Spleen (tissue), 11 donors: ENCODE measurements around the gene TOP3B. TPM values are rescaled to one million over a fixed set of nuclear protein-coding genes. Genes with fewer than 3 reads are reported as not detected.
A peak's percentile ranks its signal among the peaks of the same experiment; 100 is the strongest.

ENCODE experiments used
- DNase-seq: peaks from one replicate; pipeline ENCODE4 v3.0.0-alpha.2; 2020
- H3K27ac ChIP-seq, 8 donors: fragments of 200-600 bp; sonication (generic) in 7 of 8; 1 replicate in 4 of 8; 2 replicates in 4 of 8; pipeline versions ENCODE4 v1.5.0 to v1.8.0; 2016 to 2021; ENCODE audit warnings: inconsistent platforms in 4 of 8, mild to moderate bottlenecking in 4 of 8, moderate library complexity in 1 of 8
- H3K27me3 ChIP-seq, 7 donors: fragments of 200-600 bp; sonication (generic) in 6 of 7; replicated peaks in 1 of 7; 1 replicate in 4 of 7; 2 replicates in 3 of 7; pipeline versions ENCODE4 v1.5.0 to v1.8.0; 2016 to 2021; ENCODE audit warnings: inconsistent platforms in 3 of 7, mild to moderate bottlenecking in 1 of 7
- H3K36me3 ChIP-seq, 6 donors: fragments of 200-600 bp; sonication (generic) in 5 of 6; 1 replicate in 4 of 6; 2 replicates in 2 of 6; pipeline versions ENCODE4 v1.5.0 to v1.8.0; 2016 to 2021; ENCODE audit warnings: inconsistent platforms in 2 of 6
- H3K4me1 ChIP-seq, 6 donors: fragments of 200-600 bp; sonication (generic) in 5 of 6; 1 replicate in 3 of 6; 2 replicates in 3 of 6; pipeline versions ENCODE4 v1.5.0 to v1.8.0; 2016 to 2021; ENCODE audit warnings: inconsistent platforms in 3 of 6
- H3K4me3 ChIP-seq, 8 donors: fragments of 200-600 bp; sonication (generic) in 7 of 8; 1 replicate in 4 of 8; 2 replicates in 4 of 8; pipeline versions ENCODE4 v1.5.0 to v1.8.0; 2016 to 2021; ENCODE audit warnings: inconsistent platforms in 4 of 8, mild to moderate bottlenecking in 4 of 8, moderate library complexity in 2 of 8
- H3K9me3 ChIP-seq, 8 donors: fragments of 200-600 bp; sonication (generic) in 7 of 8; 1 replicate in 4 of 8; 2 replicates in 4 of 8; pipeline versions ENCODE4 v1.5.0 to v1.8.0; 2016 to 2021; ENCODE audit warnings: inconsistent platforms in 4 of 8
- POLR2A ChIP-seq, 3 donors: fragments of 450-650 bp; IDR thresholded peaks; one replicate each; pipeline ENCODE4 v1.5.1; 2017; ENCODE audit warnings: antibody characterized with exemption in 3 of 3, mild to moderate bottlenecking in 1 of 3
- POLR2AphosphoS5 ChIP-seq, 3 donors: sonication (generic); formaldehyde crosslinking; IDR thresholded peaks; one replicate each; pipeline ENCODE4 v1.5.1; 2017; ENCODE audit warnings: antibody characterized with exemption in 3 of 3
- WGBS, 5 donors: extraction: QIAGEN DNeasy Blood & Tissue Kit in 3 of 5; methylation state at CpG; one replicate each; pipeline versions ENCODE4 v1.1.5 to v1.1.7; 2013 to 2018; 5-methylcytosine and 5-hydroxymethylcytosine counted together
- intact Hi-C: fragments of 100-400 bp; cut with DNase I; formaldehyde crosslinking; loops from one replicate; pipeline ENCODE4 v1.15.0; 2023; ENCODE audit warnings: low total_unique reads
- polyA plus RNA-seq, 3 donors: library from polyadenylated mRNA; stranded (reverse); fragments of 200-250 nt; gene quantifications; one replicate each; pipeline ENCODE4 v1.2.1, GENCODE V29; 2013
- total RNA-seq, 7 donors: library from RNA; depleted of rRNA in 3 of 7; stranded (reverse); fragments of >200 nt in 3 of 7; fragmentation: NEBNext Ultra II Directional in 4 of 7; extraction: Animal tissue kit (Norgen Biotek cat#: 25700) in 4 of 7; gene quantifications; one replicate each; pipeline versions ENCODE4 v1.1.0 to v1.2.1, GENCODE V29; 2016 to 2021
- TF ChIP-seq, protein P1 (sequence below), 11 experiments: fragments of 200-600 bp in 7 of 11; fragments of 450-650 bp in 4 of 11; sonication (generic) in 4 of 11; IDR thresholded peaks in 8 of 11; conservative IDR thresholded peaks in 3 of 11; 1 replicate in 7 of 11; 2 replicates in 4 of 11; pipeline versions ENCODE4 v1.4.0 to v1.8.0; 2016 to 2021; ENCODE audit warnings: antibody characterized with exemption in 11 of 11, inconsistent platforms in 4 of 11, mild to moderate bottlenecking in 1 of 11
- donor health status: healthy with polysubstance abuse.
- donor health status: DM: no; HTN: no; CAD: no; lungs with moderate emphysema.
- donor health status: DM: no; HTN: no; CAD: no.
- donor health status: Bipolar disorder and iron deficiency.
- donor health status: healthy.
- donor health status: DM: no; HTN: no; CAD: no.
- donor health status: DM: yes; HTN: yes; CAD: no.

TOP3B gene
- total and polyA plus RNA-seq, 10 donors = 12.6 to 66.4 (median 46.7) TPM

DNA sequence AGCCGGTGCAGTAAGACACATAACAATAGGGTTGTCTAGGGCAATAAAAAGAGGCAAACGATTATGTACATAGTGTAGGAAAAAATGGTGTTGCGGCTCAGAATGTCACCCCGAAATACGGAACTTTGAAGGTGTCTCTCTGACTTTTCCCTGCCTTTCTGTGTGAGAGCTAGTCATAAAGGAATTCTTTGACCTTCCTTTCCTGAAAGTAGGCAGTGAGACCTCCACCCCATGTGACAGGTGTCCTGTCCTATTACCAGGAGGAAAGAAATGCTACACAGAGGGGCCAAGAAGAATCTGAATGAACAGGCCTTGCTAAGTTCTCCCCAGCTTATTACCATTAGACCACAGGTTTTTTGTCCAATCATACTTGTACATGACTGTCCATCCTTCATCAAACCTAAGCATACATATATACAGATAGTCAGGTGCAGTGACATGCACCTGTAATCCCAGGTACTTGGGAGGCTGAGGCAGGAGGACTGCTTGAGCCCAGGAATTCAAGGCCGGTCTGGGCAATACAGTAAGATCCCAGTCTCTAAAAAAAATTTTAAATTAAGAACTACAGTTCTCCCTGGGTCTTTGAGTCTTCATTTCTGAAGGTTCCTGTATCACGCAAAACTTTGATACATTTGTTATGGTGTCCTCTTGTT lies 16.1 kb upstream of the TOP3B start:
- no peak for DNase-seq
- Histone ChIP-seq H3K4me3 (no peak overlapping the region), H3K27ac (no peak overlapping the region), H3K4me1 (no peaks in the 10 kb centered on the region), H3K36me3 (no peaks in the 10 kb centered on the region), H3K27me3 (no peaks in the 10 kb centered on the region), H3K9me3 (no peaks in the 10 kb centered on the region)
- intact Hi-C loops = no loop called here
- 84 to 93% (median 91%) methylated on average over 7 of the region's 7 CpGs for WGBS, 5 donors
- TF ChIP-seq, protein P1, sequence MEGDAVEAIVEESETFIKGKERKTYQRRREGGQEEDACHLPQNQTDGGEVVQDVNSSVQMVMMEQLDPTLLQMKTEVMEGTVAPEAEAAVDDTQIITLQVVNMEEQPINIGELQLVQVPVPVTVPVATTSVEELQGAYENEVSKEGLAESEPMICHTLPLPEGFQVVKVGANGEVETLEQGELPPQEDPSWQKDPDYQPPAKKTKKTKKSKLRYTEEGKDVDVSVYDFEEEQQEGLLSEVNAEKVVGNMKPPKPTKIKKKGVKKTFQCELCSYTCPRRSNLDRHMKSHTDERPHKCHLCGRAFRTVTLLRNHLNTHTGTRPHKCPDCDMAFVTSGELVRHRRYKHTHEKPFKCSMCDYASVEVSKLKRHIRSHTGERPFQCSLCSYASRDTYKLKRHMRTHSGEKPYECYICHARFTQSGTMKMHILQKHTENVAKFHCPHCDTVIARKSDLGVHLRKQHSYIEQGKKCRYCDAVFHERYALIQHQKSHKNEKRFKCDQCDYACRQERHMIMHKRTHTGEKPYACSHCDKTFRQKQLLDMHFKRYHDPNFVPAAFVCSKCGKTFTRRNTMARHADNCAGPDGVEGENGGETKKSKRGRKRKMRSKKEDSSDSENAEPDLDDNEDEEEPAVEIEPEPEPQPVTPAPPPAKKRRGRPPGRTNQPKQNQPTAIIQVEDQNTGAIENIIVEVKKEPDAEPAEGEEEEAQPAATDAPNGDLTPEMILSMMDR (IDR thresholded peaks at IDR 0.05 in 8 of 11, conservative IDR thresholded peaks at IDR 0.05 in 3 of 11) = no peak
- TF ChIP-seq POLR2AphosphoS5 (IDR thresholded peaks at IDR 0.05) = no peak
- TF ChIP-seq POLR2A (IDR thresholded peaks at IDR 0.05) = no peak

DNA sequence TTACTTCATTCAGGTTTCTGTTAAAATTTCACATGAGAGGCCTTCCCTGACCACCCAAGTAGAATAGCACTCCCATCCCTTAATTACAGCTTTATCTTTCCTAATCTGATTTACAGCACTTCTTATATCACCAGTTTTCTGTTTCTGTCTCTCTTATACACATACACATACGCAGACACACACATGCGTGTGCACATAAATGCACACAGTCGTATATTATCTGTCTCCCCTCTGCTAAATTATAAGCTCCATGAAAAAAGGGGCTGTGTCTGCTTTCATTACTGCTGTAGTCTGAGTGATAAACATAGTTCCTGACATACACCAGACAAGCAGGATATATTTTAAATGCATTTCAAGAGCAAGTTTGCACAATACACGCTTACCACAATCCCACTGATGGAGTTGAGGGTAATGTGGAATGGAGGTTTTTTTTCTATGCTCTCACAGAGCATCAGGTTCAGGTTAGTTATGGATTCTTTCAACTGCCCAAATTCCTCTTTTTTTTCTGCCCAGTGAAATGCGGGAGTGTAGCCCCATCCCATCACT lies 13.7 kb upstream of the TOP3B start:
- intact Hi-C loops = no loop called here
- TF ChIP-seq POLR2A (IDR thresholded peaks at IDR 0.05) = no peak
- TF ChIP-seq POLR2AphosphoS5 (IDR thresholded peaks at IDR 0.05) = no peak
- Histone ChIP-seq H3K27ac (no peak overlapping the region), H3K9me3 (no peaks in the 10 kb centered on the region), H3K36me3 (no peaks in the 10 kb centered on the region), H3K4me1 (no peaks in the 10 kb centered on the region), H3K27me3 (no peaks in the 10 kb centered on the region), H3K4me3 (no peak overlapping the region)
- DNase-seq = no peak
- 86 to 96% (median 89%) methylated on average over 5 of the region's 5 CpGs for WGBS, 5 donors

DNA sequence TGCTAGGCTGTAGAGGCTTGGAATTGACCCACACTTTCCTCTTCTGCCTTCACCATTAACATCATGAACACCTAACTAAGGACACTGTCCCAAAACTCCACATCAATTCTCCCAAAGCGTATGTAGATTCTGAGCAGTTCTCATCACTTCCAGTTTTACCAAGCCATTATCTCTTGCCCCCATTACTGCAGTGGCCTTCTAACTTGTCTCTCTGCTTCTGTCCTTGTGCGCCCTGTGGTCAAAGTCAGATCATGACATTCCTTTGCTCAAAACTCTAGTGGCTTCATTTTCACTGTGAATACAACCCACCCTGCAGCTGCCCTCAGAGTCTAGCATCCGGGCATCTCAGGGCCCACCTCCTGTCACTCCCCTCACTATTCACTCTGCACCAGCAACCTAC lies 13.1 kb upstream of the TOP3B start:
- no peaks in the 10 kb centered on the region for H3K36me3 ChIP-seq
- no peak overlapping the region for H3K4me3 ChIP-seq
- H3K4me1 ChIP-seq = no peaks in the 10 kb centered on the region
- WGBS, 5 donors = 91 to 96% (median 94%) methylated on average over 3 of the region's 3 CpGs
- H3K27ac ChIP-seq = no peak overlapping the region
- no peak for DNase-seq
- H3K9me3 ChIP-seq = no peaks in the 10 kb centered on the region
- intact Hi-C loops = no loop called here
- TF ChIP-seq, protein P1 (IDR thresholded peaks at IDR 0.05 in 8 of 11, conservative IDR thresholded peaks at IDR 0.05 in 3 of 11) = no peak
- no peaks in the 10 kb centered on the region for H3K27me3 ChIP-seq

DNA sequence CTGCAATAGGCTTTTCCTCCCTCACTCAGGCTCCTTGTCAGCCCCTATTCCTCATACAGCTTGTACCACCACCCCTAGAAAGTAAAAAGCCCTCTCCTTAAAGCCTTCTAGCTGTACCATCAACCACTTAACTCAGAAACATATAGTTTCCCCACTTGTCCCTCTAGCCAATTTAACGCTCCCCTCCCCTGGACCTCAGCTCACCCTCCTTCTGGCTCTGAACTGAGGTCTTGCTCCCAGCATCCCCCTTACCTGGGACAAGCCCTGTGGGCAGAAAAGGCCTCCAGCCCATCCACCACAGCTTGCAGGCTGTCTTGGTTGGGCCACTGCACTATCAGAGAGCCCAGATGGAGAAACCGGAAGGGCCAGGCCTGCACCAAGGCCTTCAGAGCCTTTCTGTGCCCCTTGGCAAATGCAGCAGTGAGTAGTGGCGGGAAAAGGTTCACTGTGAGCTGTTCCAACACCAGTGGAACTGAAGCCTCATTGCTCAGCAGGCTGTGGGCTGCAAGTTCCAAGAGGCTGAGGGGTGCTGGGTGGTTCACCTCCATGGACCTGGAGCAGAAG lies 12.4 kb upstream of the TOP3B start:
- Histone ChIP-seq H3K4me3 (no peak overlapping the region), H3K9me3 (no peaks in the 10 kb centered on the region), H3K27me3 (no peaks in the 10 kb centered on the region), H3K4me1 (no peaks in the 10 kb centered on the region), H3K27ac (no peak overlapping the region), H3K36me3 (no peaks in the 10 kb centered on the region)
- DNase-seq = no peak
- TF ChIP-seq, protein P1 (IDR thresholded peaks at IDR 0.05 in 8 of 11, conservative IDR thresholded peaks at IDR 0.05 in 3 of 11) = no peak
- TF ChIP-seq POLR2A (IDR thresholded peaks at IDR 0.05) = no peak
- TF ChIP-seq POLR2AphosphoS5 (IDR thresholded peaks at IDR 0.05) = peak in 2 of 3 donors; percentile 61 to 65
- 84 to 91% (median 86%) methylated on average over 3 of the region's 3 CpGs for WGBS, 5 donors
- intact Hi-C loops = no loop called here
